Right lobe of liver (tissue), 4 donors: Measurements from ENCODE around the gene IGF2BP2.
A peak's percentile ranks its signal among the peaks of the same experiment; 100 is the strongest.

ENCODE experiments used
- POLR2A ChIP-seq: fragments of 450-650 bp; IDR thresholded peaks from one replicate; pipeline ENCODE4 v1.6.1; 2017; ENCODE audit warnings: antibody characterized with exemption, mild to moderate bottlenecking
- TF ChIP-seq, protein P1 (sequence below), 4 donors: fragments of 200-600 bp in 3 of 4; fragments of 450-650 bp in 1 of 4; IDR thresholded peaks; one replicate each; pipeline versions ENCODE4 v1.5.1 to v1.8.0; 2016 to 2022; ENCODE audit warnings: antibody characterized with exemption in 4 of 4, mild to moderate bottlenecking in 2 of 4
- donor health status: DM: no; HTN: no; CAD: no.
- donor health status: DM: no; HTN: no; CAD: no.
- donor health status: DM: no; HTN: yes; CAD: no.

GRCh38 chr3:185824051-185825005 lies 514 bp downstream of the IGF2BP2 start:
- TF ChIP-seq, protein P1, sequence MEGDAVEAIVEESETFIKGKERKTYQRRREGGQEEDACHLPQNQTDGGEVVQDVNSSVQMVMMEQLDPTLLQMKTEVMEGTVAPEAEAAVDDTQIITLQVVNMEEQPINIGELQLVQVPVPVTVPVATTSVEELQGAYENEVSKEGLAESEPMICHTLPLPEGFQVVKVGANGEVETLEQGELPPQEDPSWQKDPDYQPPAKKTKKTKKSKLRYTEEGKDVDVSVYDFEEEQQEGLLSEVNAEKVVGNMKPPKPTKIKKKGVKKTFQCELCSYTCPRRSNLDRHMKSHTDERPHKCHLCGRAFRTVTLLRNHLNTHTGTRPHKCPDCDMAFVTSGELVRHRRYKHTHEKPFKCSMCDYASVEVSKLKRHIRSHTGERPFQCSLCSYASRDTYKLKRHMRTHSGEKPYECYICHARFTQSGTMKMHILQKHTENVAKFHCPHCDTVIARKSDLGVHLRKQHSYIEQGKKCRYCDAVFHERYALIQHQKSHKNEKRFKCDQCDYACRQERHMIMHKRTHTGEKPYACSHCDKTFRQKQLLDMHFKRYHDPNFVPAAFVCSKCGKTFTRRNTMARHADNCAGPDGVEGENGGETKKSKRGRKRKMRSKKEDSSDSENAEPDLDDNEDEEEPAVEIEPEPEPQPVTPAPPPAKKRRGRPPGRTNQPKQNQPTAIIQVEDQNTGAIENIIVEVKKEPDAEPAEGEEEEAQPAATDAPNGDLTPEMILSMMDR (IDR thresholded peaks at IDR 0.05) = no peak
- peak; percentile 7 for TF ChIP-seq POLR2A
